Ureter (tissue), 1 donor: Measurements from ENCODE around the gene SLPI. TPM values are rescaled to one million over a fixed set of nuclear protein-coding genes. Genes with fewer than 3 reads are reported as not detected.

ENCODE experiments used
- DNase-seq: peaks from one replicate; pipeline ENCODE4 v3.0.0-alpha.2; 2020; ENCODE audit warnings: low spot score
- total RNA-seq: library from RNA; stranded (reverse); gene quantifications from one replicate; pipeline ENCODE4 v1.2.4, GENCODE V29; 2023
- donor health status: DM: yes; HTN: yes; CAD: no.

SLPI gene
- 301 TPM for total RNA-seq

GRCh38 chr20:45254383-45255262 lies at the start of gene SLPI:
TSS of gene SLPI (minus strand) at chr20:45254564. CDS start at chr20:45254543, 21 bp downstream.
- DNase-seq = peak; percentile 74

DNA sequence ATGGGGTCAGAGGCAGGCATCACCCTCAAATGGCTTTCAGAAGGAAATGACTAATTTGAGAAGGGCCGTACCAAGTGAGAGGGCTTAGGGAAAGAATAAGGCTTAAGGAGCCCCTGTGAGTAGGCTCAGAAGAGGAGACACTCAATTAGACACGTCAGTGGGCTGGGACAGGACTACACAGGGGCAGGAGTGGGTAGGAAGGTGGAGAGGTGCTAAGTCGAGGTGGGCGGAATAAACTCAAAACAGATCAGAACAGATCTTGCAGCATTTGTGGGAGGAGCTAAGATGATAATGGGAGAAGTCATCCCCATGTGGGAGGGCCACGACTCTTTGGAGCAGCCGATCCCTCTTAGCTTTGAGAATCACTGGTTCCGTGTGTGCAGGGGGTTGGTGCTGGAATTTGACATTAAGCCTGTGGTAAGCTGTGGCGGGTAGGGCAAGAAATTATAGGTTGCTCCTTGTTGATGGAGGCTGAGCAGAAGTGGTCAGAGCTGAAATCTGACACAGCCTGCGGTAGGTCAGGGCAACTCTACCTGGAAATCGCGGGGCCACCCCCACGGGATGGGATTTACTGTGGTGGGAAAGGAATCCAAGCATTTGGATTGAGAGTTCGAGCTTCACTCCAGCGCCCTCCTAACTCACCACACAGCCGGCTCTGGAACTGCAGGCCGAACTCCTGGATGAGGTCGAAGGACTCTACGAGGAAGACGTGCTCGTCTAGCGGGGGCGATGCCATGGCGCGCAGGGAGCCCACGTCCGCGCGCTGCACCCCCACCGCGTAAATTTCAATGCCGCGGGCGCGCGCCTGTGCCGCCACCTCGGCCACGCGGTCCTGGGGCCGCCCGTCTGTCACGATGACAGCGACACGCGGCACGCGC lies 49.5 kb upstream of the SLPI start:
- DNase-seq = no peak

GRCh38 chr20:45301824-45302271 lies 47.5 kb upstream of the SLPI start:
- DNase-seq = no peak

- no peak for DNase-seq
Observed at GRCh38 chr20:45300961-45301360, 46.6 kb upstream of the SLPI start.

DNA sequence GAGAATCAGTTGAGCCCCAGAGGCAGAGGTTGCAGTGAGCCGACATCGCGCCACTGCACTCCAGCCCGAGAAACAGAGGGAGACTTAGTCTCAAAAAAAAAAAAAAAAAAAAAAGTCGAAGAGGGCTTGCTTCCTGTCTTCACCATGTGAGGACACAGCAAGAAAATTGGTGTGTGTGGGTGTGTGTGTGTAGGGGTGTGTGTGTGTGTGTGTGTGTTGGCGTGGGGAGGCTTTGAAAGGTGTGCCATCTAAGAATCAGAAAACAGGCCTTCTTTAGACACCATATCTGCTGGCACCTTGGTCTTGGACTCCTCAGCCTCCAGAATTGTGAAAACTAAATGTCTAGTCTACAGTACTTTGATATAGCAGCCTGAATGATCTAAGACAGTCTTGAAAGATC lies 45.4 kb upstream of the SLPI start:
- no peak for DNase-seq

DNA sequence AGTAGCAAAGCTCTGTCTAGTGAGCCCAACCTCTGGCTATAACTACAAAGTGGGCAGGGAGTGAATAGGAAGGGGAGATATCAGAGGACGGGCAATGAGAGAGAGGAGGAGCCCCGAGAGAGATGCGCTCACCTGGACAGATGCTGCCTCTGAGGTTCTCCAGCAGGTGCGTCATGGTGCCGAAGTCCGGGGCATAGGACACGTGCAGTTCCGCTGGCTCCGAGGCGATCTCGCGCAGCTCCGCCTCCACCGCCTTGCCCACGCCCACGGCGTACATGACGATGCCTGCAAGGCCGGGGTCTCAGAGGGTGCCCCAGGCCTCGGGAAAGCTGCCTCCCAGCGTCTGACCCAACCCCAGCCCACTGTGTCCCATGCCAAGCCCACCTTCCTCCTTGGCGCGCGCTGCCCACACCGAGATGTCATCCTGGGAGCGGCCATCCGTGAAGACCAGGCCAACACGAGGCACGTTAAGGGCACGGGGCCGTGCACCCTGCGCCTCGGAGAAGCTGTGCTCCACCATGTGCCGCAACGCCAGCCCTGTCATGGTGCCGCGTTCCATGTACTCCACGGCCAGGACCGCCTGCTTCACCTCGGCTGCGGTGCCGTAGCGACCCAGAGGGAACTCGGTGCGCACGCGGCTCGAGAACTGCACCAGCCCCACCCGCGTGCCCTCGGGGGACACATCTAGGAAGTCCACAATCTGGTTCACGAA lies 43.6 kb upstream of the SLPI start:
- DNase-seq = no peak

- DNase-seq = no peak
Observed at GRCh38 chr20:45294659-45295058, 40.3 kb upstream of the SLPI start.

DNA sequence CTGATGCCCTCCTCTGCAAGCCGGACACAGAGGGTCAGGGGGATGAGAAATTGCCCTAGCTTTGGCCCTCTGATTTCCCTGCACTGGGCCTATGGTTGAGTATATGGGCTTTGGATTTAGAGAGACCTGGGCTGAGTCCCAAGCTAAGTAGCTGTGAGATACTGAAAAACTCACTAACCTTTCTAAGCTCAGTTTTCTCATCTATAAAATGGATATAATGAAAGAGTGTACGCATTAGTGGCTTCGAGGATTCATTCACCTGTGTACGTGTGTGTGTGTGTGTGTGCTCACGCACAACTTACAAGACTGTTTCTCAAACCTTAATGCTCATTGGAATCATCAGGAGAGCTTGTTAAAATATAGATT lies 39.6 kb upstream of the SLPI start:
- DNase-seq = no peak

DNA sequence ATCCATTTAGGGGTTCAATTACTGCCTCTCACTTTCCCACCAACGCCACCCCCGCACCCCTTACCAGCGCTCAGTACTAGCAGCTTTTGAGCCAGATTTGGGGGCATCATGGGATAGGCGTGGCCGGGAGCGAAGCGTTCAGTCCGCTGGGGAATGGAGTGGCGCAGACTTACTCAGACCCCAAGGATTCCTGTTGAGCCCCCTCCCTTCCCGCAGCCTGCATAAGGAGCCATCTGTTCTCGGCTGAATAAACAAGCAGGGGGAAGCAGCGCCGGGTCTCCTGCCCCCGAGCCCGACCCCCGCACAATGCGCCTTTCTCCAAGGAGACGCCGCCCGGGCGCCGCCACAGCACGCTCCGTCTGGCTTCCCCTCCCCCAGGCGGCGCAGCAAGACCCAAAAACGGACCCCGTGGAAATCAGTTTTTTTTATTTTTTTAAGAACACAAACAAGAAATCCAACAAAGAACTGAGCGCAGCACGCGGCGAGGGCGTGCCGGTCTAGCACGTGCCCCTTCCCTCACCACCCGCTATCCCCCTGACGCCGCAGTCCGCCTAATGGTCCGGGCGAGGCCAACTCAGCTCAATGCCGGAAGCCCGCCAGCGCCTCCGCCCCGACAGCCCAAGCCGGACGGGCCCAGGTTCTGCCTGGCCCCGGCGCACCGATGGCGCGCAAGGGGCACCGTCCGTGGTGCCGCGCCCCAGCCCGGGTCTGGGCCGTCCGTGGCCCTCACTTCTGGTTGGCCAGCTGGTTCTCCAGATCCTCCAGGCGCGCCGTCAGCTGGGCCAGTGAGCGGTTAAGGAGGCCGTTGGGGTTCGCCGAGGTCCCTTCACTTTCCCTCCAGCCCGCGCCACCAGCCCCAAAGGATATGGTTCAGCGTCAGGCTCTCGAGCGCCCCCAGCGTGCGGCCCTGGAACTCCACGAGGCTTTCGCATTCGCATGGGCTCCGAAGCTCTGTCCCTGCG lies 39.0 kb upstream of the SLPI start:
- peak; percentile 86 for DNase-seq

- no peak for DNase-seq
Observed at GRCh38 chr20:45292343-45292742, 38.0 kb upstream of the SLPI start.

DNA sequence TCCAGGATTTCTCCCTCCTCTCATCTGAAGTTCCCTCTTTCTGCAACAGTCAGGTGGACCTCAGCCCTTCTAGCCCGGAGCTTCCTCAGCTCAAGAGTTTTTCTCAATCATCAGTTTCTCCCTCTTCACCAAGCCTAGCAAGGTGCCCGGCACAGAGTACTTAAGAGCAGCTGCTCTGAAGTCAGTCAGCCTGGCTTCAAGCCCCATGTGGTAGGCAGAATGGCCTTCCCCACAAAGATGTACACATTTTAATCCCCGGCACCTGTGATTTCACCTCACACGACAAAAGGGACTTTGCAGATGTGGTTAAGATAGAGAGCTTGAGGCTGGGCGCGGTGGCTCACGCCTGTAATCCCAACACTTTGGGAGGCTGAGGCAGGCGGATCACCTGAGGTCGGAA lies 37.2 kb upstream of the SLPI start:
- DNase-seq = no peak

- peak; percentile 85 for DNase-seq
Observed at GRCh38 chr20:45290677-45291355, 36.5 kb upstream of the SLPI start.

DNA sequence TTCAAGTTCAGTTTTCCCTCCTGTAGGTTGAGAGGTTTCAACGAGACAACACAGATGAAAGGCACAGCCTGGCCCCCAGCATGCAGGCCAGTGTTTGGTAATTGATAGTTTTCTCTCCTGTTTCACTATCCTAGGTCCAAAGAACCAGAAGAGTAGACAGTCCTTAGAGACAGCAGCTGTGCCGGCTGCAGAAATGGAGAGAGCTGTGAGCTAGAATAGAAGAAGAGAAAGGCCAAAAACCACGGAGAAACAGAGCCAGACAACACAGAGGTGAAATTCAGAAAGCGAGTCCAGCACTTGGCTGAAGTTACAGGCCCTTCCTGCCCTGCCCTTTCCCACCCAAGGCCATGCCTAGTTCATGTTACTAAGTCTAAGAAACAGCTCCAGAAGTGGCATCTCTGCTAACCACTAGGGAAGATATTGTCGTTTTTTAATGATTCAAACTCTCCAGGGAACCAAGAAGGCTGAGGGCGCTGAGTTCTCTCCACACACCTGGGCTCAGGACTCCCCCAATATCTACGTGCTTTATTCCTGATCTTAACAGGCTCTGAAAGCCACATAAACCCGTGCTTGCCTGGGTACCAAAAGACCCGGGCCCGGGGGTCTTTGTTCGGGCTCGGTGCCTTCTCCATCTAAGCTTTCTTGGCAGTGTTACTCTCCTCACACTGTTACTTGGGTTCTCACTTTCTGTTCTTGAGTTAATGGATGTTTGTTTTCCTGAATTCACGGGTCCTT lies 35.7 kb upstream of the SLPI start:
- DNase-seq = no peak

- DNase-seq = no peak
Observed at GRCh38 chr20:45288860-45289259, 34.5 kb upstream of the SLPI start.

- no peak for DNase-seq
Observed at GRCh38 chr20:45288376-45288775, 34.0 kb upstream of the SLPI start.

GRCh38 chr20:45283551-45284057 lies 29.2 kb upstream of the SLPI start:
- no peak for DNase-seq

GRCh38 chr20:45282700-45283550 lies 28.6 kb upstream of the SLPI start:
- DNase-seq = no peak

GRCh38 chr20:45279992-45280391 lies 25.6 kb upstream of the SLPI start:
- DNase-seq = no peak
